Measurements from ENCODE around the gene RFX6. TPM values are rescaled to one million over a fixed set of nuclear protein-coding genes. Genes with fewer than 3 reads are reported as not detected.
"Not testable (repeated sequence)": the region's sequence is repeated elsewhere in the genome, so short reads cannot be mapped to it uniquely, and the experiment has no call there.

The RFX6 gene
- total RNA-seq, 1 experiment from 2014 or later, result not detected

DNA sequence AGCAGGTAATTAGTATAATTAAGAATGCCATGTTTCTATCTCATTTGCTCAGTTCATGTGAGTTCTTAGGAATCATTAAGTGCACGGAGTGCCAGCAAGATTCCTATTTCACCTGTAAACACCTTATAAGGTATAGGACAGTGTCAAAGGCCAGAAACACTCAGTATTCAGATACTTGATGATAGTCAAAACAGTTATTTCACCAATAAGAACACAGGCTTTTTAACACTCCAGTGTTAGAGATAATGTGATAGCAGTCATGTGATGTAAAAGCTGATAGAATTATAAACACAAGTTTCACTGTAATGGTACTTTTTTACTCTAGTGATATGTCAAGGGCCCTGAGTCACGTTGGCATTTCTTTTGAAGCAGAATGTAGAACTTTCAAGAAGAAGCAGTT is 48.1 kb upstream of the RFX6 start, which contains the start of gene GPRC6A:
TSS of gene GPRC6A (minus strand) at position 101 of the 400 bp plus-strand sequence. CDS start at position 31, 70 bp downstream.
- H3K4me1 Mint-ChIP-seq, result peaks cover 13% of the 10 kb centered on the region in 2 experiments

DNA sequence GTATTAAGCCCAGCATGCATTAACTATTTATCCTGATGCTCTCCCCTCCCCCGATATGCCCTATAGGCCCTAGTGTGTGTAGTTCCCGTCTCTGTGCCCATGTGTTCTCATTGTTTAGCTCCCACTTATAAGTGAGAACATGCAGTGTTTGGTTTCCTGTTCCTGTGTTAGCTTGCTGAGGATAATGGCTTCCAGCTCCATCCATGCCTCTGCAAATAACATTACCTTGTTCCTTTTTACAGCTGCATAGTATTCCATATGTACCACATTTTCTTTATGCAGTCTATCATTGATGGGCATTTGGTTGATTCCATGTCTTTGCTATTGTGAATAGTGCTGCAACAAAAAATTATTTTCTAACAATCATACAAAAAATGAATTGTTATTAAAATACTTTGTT is 42.5 kb upstream of the RFX6 start:
- H3K9me3 ChIP-seq (ENCODE audit: control insufficient read depth, low read depth, low read length); H3K23me2 ChIP-seq (ENCODE audit: insufficient read length, low read depth, low read length, poor library complexity, severe bottlenecking); H3K9ac ChIP-seq (ENCODE audit: extremely low read depth, insufficient read length, low read length); H3K9me3 Mint-ChIP-seq; H3K27me3 Mint-ChIP-seq (ENCODE audit: low read depth); H3K27ac Mint-ChIP-seq; H3K18ac ChIP-seq (ENCODE audit: insufficient read length, low read depth, low read length); H4K91ac ChIP-seq (ENCODE audit: insufficient read length, low read depth, low read length); H3K79me2 ChIP-seq (ENCODE audit: insufficient read depth, low read length); H2BK12ac ChIP-seq (ENCODE audit: insufficient read length, low read depth, low read length); H3K79me1 ChIP-seq (ENCODE audit: insufficient read depth, low read depth, low read length, poor library complexity, severe bottlenecking); H2AFZ ChIP-seq (ENCODE audit: low read length); H2AK5ac ChIP-seq (ENCODE audit: insufficient read length, low read length); H3K27ac ChIP-seq (ENCODE audit: insufficient read length, low read depth, low read length); H3K14ac ChIP-seq (ENCODE audit: insufficient read depth, low read length); H2BK20ac ChIP-seq (ENCODE audit: low read depth, low read length, poor library complexity, severe bottlenecking); H3K56ac ChIP-seq (ENCODE audit: insufficient read length, low read depth, low read length); H3K27me3 ChIP-seq (ENCODE audit: insufficient read depth, low read length); H4K5ac ChIP-seq (ENCODE audit: insufficient read length, low read depth, low read length); H3K4me3 Mint-ChIP-seq; H2BK120ac ChIP-seq (ENCODE audit: low read depth, low read length, poor library complexity, severe bottlenecking); H3K23ac ChIP-seq (ENCODE audit: insufficient read length, low read depth, low read length); H3K4ac ChIP-seq (ENCODE audit: low read depth, low read length); H2BK15ac ChIP-seq (ENCODE audit: low read depth, low read length); H3K4me1 ChIP-seq (ENCODE audit: insufficient read depth, low read length); H3T11ph ChIP-seq (ENCODE audit: low read length); H4K20me1 ChIP-seq (ENCODE audit: control insufficient read depth, insufficient read depth, insufficient read length); H3K36me3 Mint-ChIP-seq (ENCODE audit: insufficient read depth in 1 of 3, low read depth in 3 of 3); H3K4me1 Mint-ChIP-seq; H3K4me2 ChIP-seq (ENCODE audit: insufficient read depth, insufficient read length, low read length); DNase-seq; H4K8ac ChIP-seq (replicated peaks; ENCODE audit: insufficient read length, low read depth, low read length); H2BK5ac ChIP-seq (ENCODE audit: insufficient read length, low read length): not testable (repeated sequence)
- WGBS (ENCODE audit: extremely low coverage, insufficient read length, low lambda C conversion rate), result no CpG with 5 or more reads among the region's 2 CpGs

More for the DNA sequence above, 48.1 kb upstream of the RFX6 start, which contains the start of gene GPRC6A:
- peak within 1 kb of the TSS; percentile 26 for H3K27ac ChIP-seq (ENCODE audit: insufficient read length, low read depth, low read length)
- no peak within 1 kb of the TSS for H3K23ac ChIP-seq (ENCODE audit: insufficient read length, low read depth, low read length)
- H3K79me1 ChIP-seq (ENCODE audit: insufficient read depth, low read depth, low read length, poor library complexity, severe bottlenecking), result no peaks in the 10 kb centered on the region
- H3K14ac ChIP-seq (ENCODE audit: insufficient read depth, low read length), result no peak within 1 kb of the TSS
- no CpG with 5 or more reads among the region's 2 CpGs for WGBS (ENCODE audit: extremely low coverage, insufficient read length, low lambda C conversion rate)
- no peak within 1 kb of the TSS for H2AK5ac ChIP-seq (ENCODE audit: insufficient read length, low read length)
- H3K9me3 ChIP-seq (ENCODE audit: control insufficient read depth, low read depth, low read length), result no peaks in the 10 kb centered on the region
- Mint-ChIP-seq H3K27me3 (ENCODE audit: low read depth) (no peaks in the 10 kb centered on the region), H3K9me3 (peaks cover under 1 to 7% of the 10 kb centered on the region in 2 experiments; a peak in 3 of 5 replicates), H3K27ac (peak within 1 kb of the TSS; percentile 65 to 81 (median 80); a peak in 6 of 7 replicates), H3K4me3 (0 out of 5 replicates have a peak within 1 kb of the TSS, but pooled peaks of 1 of the 2 experiments have one; percentile 31), H3K36me3 (ENCODE audit: insufficient read depth in 1 of 3, low read depth in 3 of 3) (0 out of 7 replicates have a peak, but pooled peaks cover 0 to 5% (median 2%) of the 10 kb centered on the region in 3 experiments)
- H3K79me2 ChIP-seq (ENCODE audit: insufficient read depth, low read length), result no peaks in the 10 kb centered on the region
- no peaks in the 10 kb centered on the region for H3K4me1 ChIP-seq (ENCODE audit: insufficient read depth, low read length)
- H4K91ac ChIP-seq (ENCODE audit: insufficient read length, low read depth, low read length), result no peak within 1 kb of the TSS
- no peak within 1 kb of the TSS for H4K5ac ChIP-seq (ENCODE audit: insufficient read length, low read depth, low read length)
- no peaks in the 10 kb centered on the region for H4K20me1 ChIP-seq (ENCODE audit: control insufficient read depth, insufficient read depth, insufficient read length)
- H3K56ac ChIP-seq (ENCODE audit: insufficient read length, low read depth, low read length), result no peak within 1 kb of the TSS
- no peaks in the 10 kb centered on the region for H3K23me2 ChIP-seq (ENCODE audit: insufficient read length, low read depth, low read length, poor library complexity, severe bottlenecking)
- H3T11ph ChIP-seq (ENCODE audit: low read length), result no peak within 1 kb of the TSS
- H4K8ac ChIP-seq (replicated peaks; ENCODE audit: insufficient read length, low read depth, low read length), result no peak within 1 kb of the TSS
- H2BK5ac ChIP-seq (ENCODE audit: insufficient read length, low read length), result no peak within 1 kb of the TSS
- H3K18ac ChIP-seq (ENCODE audit: insufficient read length, low read depth, low read length), result no peak within 1 kb of the TSS
- TF ChIP-seq, protein P1, sequence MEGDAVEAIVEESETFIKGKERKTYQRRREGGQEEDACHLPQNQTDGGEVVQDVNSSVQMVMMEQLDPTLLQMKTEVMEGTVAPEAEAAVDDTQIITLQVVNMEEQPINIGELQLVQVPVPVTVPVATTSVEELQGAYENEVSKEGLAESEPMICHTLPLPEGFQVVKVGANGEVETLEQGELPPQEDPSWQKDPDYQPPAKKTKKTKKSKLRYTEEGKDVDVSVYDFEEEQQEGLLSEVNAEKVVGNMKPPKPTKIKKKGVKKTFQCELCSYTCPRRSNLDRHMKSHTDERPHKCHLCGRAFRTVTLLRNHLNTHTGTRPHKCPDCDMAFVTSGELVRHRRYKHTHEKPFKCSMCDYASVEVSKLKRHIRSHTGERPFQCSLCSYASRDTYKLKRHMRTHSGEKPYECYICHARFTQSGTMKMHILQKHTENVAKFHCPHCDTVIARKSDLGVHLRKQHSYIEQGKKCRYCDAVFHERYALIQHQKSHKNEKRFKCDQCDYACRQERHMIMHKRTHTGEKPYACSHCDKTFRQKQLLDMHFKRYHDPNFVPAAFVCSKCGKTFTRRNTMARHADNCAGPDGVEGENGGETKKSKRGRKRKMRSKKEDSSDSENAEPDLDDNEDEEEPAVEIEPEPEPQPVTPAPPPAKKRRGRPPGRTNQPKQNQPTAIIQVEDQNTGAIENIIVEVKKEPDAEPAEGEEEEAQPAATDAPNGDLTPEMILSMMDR (conservative IDR thresholded peaks at IDR 0.05), result no peak
- H2AFZ ChIP-seq (ENCODE audit: low read length), result no peak within 1 kb of the TSS
- no peak within 1 kb of the TSS for H2BK15ac ChIP-seq (ENCODE audit: low read depth, low read length)
- H3K4ac ChIP-seq (ENCODE audit: low read depth, low read length), result no peak within 1 kb of the TSS
- DNase-seq, result no peak
- H3K27me3 ChIP-seq (ENCODE audit: insufficient read depth, low read length), result no peaks in the 10 kb centered on the region
- H2BK20ac ChIP-seq (ENCODE audit: low read depth, low read length, poor library complexity, severe bottlenecking), result no peak within 1 kb of the TSS
- peak within 1 kb of the TSS; percentile 16 for H3K4me2 ChIP-seq (ENCODE audit: insufficient read depth, insufficient read length, low read length)
- no peak within 1 kb of the TSS for H2BK120ac ChIP-seq (ENCODE audit: low read depth, low read length, poor library complexity, severe bottlenecking)
- H2BK12ac ChIP-seq (ENCODE audit: insufficient read length, low read depth, low read length), result no peak within 1 kb of the TSS
- no peak within 1 kb of the TSS for H3K9ac ChIP-seq (ENCODE audit: extremely low read depth, insufficient read length, low read length)

All from H9 (cell line).